KOPT-K1 (cell line): ENCODE results near the gene RASSF4.
"Not testable (repeated sequence)": the region's sequence is repeated elsewhere in the genome, so short reads cannot be mapped to it uniquely, and the experiment has no call there.

Experiments
- H3K27ac ChIP-seq: fragments of 200-600 bp; sonication (generic); 2 replicates; pipeline ENCODE4 v1.5.1; 2016; ENCODE audit warnings: antibody characterized with exemption, mild to moderate bottlenecking, low read depth, low read length; ENCODE audit not compliant: poor library complexity, severe bottlenecking
- H3K36me3 ChIP-seq: fragments of 200-600 bp; sonication (generic); 2 replicates; pipeline ENCODE4 v1.5.1; 2017; ENCODE audit warnings: antibody characterized with exemption, mild to moderate bottlenecking, low read length, moderate library complexity; ENCODE audit not compliant: insufficient read depth
- H3K9me3 ChIP-seq: fragments of 200-600 bp; sonication (generic); 2 replicates; pipeline ENCODE4 v1.5.1; 2017; ENCODE audit warnings: antibody characterized with exemption, low read length, mild to moderate bottlenecking; ENCODE audit not compliant: insufficient read depth, poor library complexity, severe bottlenecking

The RASSF4 gene

DNA sequence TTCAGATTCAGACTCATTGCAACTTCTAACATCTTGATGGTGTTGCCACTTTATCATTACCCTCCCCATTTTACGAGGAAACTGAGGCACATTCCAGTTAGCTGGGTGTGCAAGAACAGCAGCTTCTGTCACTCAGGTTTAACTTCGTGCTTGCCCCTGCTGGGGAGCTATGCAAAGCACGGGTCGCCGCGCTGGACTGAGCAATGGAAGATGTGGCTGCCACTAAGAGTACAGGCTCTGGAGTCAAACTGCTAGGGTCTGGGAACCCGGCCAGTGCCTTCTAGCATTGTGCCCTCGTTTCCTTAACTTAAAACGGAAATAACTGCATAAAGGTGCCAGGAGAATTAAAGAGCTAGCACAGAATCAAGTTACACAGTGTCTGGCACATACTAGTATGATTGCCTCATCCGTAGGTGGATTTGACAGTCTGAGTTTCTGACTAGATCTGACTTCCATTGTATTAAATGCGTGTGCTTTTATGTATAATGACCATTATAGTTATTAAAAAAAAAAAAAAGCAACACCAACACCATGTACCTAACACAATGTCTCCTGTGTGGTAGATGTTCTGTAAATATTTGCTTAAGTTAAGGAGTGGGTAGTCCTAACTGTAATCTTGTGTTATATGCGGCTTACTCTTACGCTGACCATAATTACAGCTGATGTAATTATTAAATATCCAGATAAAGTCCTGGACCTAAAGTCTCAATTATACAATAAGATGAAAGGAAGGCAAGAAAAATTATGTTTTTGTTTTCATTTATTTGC, 42.0 kb downstream of the RASSF4 start:
- peaks cover 26% of the 10 kb centered on the region for H3K9me3 ChIP-seq
- peak overlapping the region; percentile 95 for H3K27ac ChIP-seq
- peaks cover 45% of the 10 kb centered on the region for H3K36me3 ChIP-seq

DNA sequence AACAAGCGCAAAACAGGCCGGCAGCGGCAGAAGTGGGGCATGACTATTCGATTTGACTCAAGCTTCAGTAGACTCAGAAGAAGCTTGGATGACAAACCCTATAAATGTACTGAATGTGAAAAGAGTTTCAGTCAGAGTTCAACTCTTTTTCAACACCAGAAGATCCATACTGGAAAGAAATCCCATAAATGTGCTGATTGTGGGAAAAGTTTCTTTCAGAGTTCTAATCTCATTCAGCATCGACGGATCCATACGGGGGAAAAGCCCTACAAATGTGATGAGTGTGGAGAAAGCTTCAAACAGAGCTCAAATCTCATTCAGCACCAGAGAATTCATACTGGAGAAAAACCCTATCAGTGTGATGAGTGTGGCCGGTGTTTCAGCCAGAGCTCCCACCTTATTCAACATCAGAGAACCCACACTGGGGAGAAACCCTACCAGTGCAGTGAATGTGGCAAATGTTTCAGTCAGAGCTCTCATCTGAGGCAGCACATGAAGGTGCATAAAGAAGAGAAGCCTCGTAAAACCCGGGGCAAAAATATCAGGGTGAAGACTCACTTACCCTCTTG, 43.9 kb downstream of the RASSF4 start:
- H3K36me3 ChIP-seq, result peaks cover 48% of the 10 kb centered on the region
- H3K9me3 ChIP-seq, result peaks cover 26% of the 10 kb centered on the region
- H3K27ac ChIP-seq, result peak overlapping the region; percentile 17

DNA sequence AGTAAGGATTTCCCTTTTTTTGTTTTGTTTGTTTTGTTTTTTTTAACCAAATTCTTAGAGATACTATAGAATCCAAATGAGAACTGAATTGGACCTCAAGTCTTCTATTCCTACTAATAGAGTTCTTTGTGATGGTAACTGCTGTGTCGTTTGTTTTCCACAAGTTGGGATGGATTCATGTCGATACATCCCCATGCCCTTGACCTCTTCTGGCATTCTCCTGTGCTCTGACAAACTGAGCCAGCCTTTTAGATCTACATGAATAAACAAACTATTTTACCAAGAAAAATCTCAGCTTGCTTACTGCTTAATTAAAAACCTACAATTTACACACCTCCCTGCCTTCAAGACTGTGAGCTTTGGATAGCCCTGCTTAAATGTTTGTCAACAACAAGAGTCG, 45.1 kb downstream of the RASSF4 start:
- Histone ChIP-seq H3K36me3 (peaks cover 48% of the 10 kb centered on the region), H3K9me3 (peaks cover 26% of the 10 kb centered on the region)

DNA sequence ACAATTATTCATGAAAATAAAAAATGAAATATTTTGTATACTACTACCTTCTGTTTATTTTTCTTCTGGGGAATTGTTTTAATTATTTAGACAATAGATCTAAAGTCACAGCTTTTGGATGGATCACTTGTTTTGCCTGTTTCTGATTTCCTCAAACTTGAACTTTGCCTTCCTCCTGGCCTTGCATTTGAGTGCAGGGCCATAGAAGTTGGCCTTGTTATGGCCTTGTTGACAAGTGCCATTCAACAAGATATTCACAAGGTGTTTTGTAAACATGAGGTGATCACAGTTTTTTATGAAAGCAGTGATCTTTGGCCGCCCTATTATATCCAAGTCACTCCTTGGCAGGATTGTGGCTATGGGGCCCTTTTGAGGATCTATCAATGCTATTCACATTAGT, 45.7 kb downstream of the RASSF4 start:
- H3K9me3 ChIP-seq, result peaks cover 26% of the 10 kb centered on the region
- peaks cover 48% of the 10 kb centered on the region for H3K36me3 ChIP-seq
- no peak overlapping the region for H3K27ac ChIP-seq

More for the DNA sequence above, 45.1 kb downstream of the RASSF4 start:
- H3K27ac ChIP-seq, result no peak overlapping the region

DNA sequence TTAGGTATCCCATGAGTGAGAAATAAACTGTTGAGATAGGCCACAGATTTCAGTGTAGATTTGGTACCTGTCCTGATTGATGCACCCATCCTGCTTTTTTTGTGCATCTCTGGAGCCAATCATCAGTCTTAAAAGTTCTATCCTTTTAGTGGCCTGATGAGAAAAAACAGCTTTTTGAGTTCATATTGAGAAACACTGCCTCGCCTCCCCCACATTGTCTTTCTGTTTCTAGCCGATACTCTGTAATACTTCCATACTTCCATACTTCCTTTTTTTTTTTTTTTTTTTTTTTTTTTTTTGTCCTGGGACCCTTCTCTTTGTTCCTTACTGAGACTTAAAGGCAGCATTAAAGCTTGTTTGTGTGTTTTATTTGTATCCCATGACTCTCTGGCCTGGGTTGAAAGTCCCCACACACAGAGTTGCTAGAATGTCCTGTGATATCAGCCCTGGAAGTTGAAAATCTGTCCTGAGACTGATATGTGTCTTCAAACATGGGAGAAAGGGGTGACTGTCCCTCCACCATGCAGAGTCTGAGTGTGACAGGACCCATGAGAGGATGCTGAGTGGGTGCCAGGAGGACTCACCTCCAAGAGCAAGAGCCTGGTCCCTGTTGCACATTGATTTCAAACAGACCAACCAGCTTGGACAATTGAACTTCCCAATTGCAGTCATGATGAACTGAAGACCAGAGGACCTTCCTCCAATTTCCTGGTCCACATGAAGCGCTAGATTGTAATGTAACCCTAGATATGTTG, 46.9 kb downstream of the RASSF4 start:
- Histone ChIP-seq H3K27ac (no peak overlapping the region), H3K9me3 (peaks cover 26% of the 10 kb centered on the region), H3K36me3 (peaks cover 48% of the 10 kb centered on the region)

DNA sequence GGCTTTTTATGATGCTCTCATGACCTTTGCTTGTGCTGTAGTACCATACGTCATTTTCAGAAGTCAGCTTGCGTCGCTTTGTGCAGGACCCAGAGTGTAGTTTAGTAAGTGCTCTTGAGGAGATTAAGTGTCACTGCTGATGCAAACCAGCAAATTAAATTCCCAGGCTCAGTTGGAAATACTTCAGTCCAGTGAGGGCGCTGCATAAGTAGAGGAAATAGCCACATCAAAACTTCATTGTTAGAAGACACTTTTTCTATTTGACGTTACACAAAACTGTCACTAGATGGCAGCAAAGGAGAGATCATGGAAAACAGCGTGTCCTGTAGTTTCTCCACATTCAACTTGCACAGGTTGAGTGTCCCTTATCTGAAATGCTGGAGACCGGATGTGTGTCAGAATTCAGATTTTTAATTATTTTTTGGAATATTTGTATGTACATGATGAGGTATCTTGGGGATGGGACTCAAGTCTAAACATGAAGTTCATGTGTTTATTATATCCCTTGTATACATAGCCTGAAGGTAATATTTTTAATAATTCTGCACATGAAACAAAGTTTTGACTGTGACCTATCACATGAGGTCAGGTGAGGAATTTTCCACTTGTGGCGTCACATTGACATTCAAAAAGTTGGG, 49.0 kb downstream of the RASSF4 start:
- Histone ChIP-seq H3K27ac (no peak overlapping the region), H3K36me3 (peaks cover 32% of the 10 kb centered on the region), H3K9me3 (peaks cover 11% of the 10 kb centered on the region)

DNA sequence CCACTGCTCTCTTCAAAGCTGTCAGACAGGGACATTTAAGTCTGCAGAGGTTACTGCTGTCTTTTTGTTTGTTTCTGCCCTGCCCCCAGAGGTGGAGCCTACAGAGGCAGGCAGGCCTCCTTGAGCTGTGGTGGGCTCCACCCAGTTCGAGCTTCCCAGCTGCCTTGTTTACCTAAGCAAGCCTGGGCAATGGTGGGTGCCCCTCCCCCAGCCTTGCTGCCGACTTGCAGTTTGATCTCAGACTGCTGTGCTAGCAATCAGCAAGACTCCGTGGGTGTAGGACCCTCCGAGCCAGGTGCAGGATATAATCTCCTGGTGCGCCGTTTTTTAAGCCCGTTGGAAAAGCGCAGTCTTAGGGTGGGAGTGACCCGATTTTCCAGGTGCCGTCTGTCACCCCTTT, 55.0 kb downstream of the RASSF4 start:
- not testable (repeated sequence) for H3K9me3 ChIP-seq, H3K36me3 ChIP-seq

DNA sequence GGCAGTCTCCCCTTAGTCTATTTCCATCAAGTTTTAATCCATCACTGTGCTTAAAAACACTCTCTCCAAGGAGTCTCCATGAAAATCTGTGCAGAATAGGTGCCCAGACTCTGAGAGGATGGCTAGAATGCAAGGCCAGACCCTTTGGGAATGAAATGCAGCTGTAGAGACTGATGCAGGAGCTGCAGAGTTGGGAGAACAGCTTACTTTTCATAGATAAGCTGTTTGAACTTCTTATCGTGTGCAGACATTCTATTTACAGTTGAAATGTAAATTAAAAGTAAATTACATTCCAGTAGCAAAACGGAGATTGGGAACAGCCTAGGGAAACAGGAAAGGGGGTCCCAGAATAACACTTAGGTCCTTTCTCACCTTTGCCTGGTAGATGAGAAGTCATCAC, 56.0 kb downstream of the RASSF4 start:
- H3K36me3 ChIP-seq, result no peaks in the 10 kb centered on the region

More for the DNA sequence above, 55.0 kb downstream of the RASSF4 start:
- H3K27ac ChIP-seq, result not testable (repeated sequence)

DNA sequence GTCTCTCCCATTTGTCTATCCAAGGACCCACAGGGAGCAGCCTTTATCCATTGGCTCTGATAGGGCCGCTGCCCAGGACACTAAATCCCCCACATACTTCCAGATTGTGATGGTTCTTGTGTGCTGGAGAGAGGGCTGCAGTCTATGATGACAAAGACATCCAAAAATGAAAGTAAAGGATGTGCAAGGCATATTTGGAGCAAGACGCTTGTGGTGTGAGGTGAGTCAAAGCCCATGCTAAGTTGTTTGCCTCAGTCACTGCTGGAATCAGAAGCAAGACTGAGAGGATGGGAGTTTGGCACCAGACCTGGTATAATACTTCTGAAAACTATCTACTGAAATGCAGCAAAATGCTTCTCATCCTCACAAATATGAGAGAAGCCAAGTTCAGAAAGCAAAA, 63.8 kb downstream of the RASSF4 start:
- Histone ChIP-seq H3K9me3 (no peaks in the 10 kb centered on the region), H3K27ac (no peak overlapping the region), H3K36me3 (no peaks in the 10 kb centered on the region)

More for the DNA sequence above, 56.0 kb downstream of the RASSF4 start:
- Histone ChIP-seq H3K9me3 (no peaks in the 10 kb centered on the region), H3K27ac (no peak overlapping the region)

DNA sequence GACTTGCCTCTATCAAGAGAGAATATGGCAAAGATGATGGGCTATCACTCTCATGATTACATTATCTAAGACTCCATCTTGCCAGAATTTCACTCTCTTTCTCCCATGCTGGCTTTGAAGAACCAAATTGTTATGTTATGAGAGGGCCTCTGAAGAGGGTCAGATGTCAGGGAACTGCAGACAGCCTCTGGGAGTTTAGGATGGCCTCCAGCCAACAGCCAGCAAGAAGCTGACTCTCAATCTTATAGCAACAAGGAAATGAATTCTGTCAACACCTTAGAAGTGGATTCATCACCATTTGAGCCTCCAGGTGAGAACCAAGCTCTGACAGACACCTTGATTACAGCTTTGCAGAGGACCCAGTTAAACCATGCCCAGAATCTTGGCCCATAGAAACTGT, 74.7 kb downstream of the RASSF4 start:
- peaks cover 22% of the 10 kb centered on the region for H3K9me3 ChIP-seq
- H3K27ac ChIP-seq, result no peak overlapping the region
- no peaks in the 10 kb centered on the region for H3K36me3 ChIP-seq

DNA sequence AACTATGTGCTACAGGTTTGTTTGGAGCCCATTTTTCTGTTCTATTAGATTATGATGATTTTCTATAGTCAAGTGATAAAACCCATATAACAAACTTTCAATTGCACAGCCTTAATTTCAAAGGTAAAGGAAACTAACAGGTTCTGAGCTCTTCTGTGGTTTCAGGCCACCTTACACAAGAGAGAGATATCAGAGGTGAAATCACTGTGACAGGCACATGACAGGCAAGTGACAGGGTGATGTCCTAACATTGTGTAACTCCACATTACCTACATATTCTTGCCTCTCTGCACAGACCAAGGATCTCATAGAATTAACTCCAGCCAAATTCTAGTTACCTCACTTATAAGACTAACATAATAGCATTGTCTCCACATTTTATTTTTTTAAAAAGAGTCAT, 76.1 kb downstream of the RASSF4 start:
- H3K27ac ChIP-seq, result no peak overlapping the region
- peaks cover 11% of the 10 kb centered on the region for H3K9me3 ChIP-seq
- H3K36me3 ChIP-seq, result no peaks in the 10 kb centered on the region

DNA sequence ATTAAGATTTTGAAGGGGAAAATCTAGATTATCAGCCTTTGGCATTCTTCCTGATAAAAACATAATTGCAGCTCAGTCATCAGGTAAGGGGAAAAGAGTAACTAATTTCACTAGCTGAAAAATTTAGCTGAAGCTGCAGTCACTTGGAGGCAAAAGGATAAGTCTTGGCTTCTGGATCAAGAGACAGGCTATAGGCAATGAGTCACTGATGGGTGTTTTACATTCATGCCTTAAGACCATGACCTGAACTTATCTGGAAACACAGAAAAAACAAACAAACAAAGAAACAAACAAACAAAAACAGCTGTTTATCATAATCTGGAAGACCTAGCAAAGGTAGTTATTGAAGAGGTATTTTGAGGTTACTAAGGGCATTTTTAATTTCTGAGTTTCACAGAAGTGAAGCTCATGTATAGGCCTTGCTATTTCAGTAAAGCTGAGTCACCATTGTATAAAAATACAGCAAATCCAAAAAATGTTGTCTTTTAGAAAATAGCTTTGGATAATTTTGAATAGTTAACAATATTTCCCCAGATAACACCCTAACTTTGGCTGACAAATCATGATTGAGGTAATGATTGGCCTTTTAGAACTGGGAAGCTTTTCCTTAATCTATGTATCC, 81.4 kb downstream of the RASSF4 start:
- Histone ChIP-seq H3K27ac (no peak overlapping the region), H3K36me3 (no peaks in the 10 kb centered on the region), H3K9me3 (no peaks in the 10 kb centered on the region)

DNA sequence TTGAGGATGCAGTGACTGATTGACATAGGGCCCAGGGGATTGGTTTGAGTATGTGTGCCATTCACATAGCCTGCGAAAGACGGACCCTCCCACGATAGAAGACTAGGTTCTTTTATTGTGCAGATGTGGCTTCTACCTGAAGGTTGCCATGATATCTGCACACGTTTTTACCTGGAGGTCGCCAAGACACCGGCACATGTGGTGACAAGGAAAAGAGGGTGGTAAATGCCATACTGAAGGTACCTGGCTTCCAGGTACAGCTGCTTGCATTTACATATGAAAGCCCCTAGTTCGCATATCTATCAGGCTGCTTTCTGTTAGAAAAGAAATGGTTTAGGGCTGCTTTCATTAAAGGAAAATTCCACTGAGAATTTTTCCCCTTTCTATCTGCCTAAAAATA, 84.7 kb downstream of the RASSF4 start:
- no peaks in the 10 kb centered on the region for H3K36me3 ChIP-seq
- H3K27ac ChIP-seq, result no peak overlapping the region
- peaks cover 7% of the 10 kb centered on the region for H3K9me3 ChIP-seq
